Kidney (tissue), 14 donors: Measurements from ENCODE around the gene MYEF2. TPM values are rescaled to one million over a fixed set of nuclear protein-coding genes. Genes with fewer than 3 reads are reported as not detected.

Source experiments
- DNase-seq, 5 donors: peaks; one replicate each; pipeline ENCODE4 v3.0.0-alpha.2; 2013 to 2020
- FAIRE-seq: peaks from 2 replicates; lab custom pipeline; 2012; peaks lifted over from hg19 to GRCh38; lab: Jason Lieb, UNC
- H3K27ac ChIP-seq, 2 donors: one replicate each; pipeline ENCODE4 v1.7.0; 2013; ENCODE audit warnings: low read depth in 2 of 2, low read length in 2 of 2, inconsistent platforms in 1 of 2
- H3K27me3 ChIP-seq: one replicate; pipeline ENCODE4 v1.7.1; 2013; ENCODE audit warnings: low read length, inconsistent platforms; ENCODE audit not compliant: control insufficient read depth, insufficient read depth
- H3K36me3 ChIP-seq, 3 donors: one replicate each; pipeline versions ENCODE4 v1.7.0 to v1.7.1; 2013; ENCODE audit warnings: low read length in 3 of 3, control low read depth in 1 of 3, inconsistent platforms in 1 of 3; ENCODE audit not compliant: insufficient read depth in 3 of 3, control insufficient read depth in 2 of 3
- H3K4me1 ChIP-seq, 3 donors: one replicate each; pipeline versions ENCODE4 v1.7.0 to v1.7.1; 2013; ENCODE audit warnings: low read length in 3 of 3, inconsistent platforms in 1 of 3, low read depth in 1 of 3; ENCODE audit not compliant: control insufficient read depth in 2 of 3, insufficient read depth in 2 of 3
- H3K4me3 ChIP-seq, 3 donors: one replicate each; pipeline versions ENCODE4 v1.7.0 to v1.8.1; 2013; ENCODE audit warnings: low read length in 3 of 3, control low read depth in 1 of 3, inconsistent platforms in 1 of 3
- H3K9ac ChIP-seq, 3 donors: one replicate each; pipeline versions ENCODE4 v1.7.0 to v1.7.1; 2013; ENCODE audit warnings: low read length in 3 of 3, control low read depth in 1 of 3, inconsistent platforms in 1 of 3
- H3K9me3 ChIP-seq, 3 donors: one replicate each; pipeline versions ENCODE4 v1.7.0 to v1.7.1; 2013; ENCODE audit warnings: low read length in 3 of 3, control low read depth in 1 of 3, inconsistent platforms in 1 of 3; ENCODE audit not compliant: control insufficient read depth in 2 of 3, insufficient read depth in 1 of 3
- intact Hi-C: fragments of 100-400 bp; cut with DNase I; formaldehyde crosslinking; loops from one replicate; pipeline ENCODE4 v1.11.1; 2022
- polyA plus RNA-seq: library from polyadenylated mRNA; stranded (reverse); fragments of 350-450 nt; fragmentation: Illumina TruSeq; extraction: RNeasy Lipid Tissue Mini Kit (QIAGEN cat#74804); gene quantifications from one replicate; pipeline ENCODE4 v1.2.3, GENCODE V29; 2014; ENCODE audit warnings: low read depth, low replicate concordance; ENCODE audit not compliant: insufficient read depth
- total RNA-seq: library from RNA; stranded (reverse); fragmentation: NEBNext Ultra II Directional; extraction: Animal tissue kit (Norgen Biotek cat#: 25700); gene quantifications from one replicate; pipeline ENCODE4 v1.2.1, GENCODE V29; 2021
- TF ChIP-seq, protein P1 (sequence below): IDR thresholded peaks from 3 replicates; pipeline ENCODE4 v1.5.1; 2012; ENCODE audit warnings: mild to moderate bottlenecking, moderate library complexity, borderline replicate concordance; ENCODE audit not compliant: insufficient read depth; ENCODE audit errors: extremely low read depth
- donor health status: control.
- donor health status: control.
- donor health status: control.
- donor health status: control.
- donor health status: control.
- donor health status: DM: yes; HTN: yes; CAD: no.
- donor health status: Normal renal cell carcinoma (clear cell type).

The MYEF2 gene
- total and polyA plus RNA-seq, 2 donors from 2014 or later: 17.6 to 46.3 TPM

DNA sequence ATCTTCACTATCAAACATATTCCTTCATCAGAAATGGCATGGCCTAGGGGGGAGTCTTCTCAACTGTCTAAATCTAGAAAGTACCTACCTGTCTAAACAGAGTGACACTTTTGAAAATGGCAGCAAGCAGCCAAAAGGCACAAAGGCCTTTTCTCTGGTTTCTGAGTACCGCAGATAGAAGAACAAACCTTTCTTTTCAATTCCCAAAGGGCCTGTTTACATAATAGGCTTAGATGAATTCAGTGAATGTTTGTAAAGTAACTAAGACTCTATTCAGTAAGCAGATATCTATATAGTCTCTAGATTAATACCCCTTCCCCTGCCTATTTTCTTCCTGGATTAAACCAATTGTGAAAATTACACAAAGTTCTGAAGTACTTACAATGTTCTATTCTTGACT is 7.1 kb downstream of the MYEF2 start:
- H3K27ac ChIP-seq: no peak overlapping the region
- no peak for FAIRE-seq
- TF ChIP-seq, protein P1, sequence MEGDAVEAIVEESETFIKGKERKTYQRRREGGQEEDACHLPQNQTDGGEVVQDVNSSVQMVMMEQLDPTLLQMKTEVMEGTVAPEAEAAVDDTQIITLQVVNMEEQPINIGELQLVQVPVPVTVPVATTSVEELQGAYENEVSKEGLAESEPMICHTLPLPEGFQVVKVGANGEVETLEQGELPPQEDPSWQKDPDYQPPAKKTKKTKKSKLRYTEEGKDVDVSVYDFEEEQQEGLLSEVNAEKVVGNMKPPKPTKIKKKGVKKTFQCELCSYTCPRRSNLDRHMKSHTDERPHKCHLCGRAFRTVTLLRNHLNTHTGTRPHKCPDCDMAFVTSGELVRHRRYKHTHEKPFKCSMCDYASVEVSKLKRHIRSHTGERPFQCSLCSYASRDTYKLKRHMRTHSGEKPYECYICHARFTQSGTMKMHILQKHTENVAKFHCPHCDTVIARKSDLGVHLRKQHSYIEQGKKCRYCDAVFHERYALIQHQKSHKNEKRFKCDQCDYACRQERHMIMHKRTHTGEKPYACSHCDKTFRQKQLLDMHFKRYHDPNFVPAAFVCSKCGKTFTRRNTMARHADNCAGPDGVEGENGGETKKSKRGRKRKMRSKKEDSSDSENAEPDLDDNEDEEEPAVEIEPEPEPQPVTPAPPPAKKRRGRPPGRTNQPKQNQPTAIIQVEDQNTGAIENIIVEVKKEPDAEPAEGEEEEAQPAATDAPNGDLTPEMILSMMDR: no peak
- no peak overlapping the region for H3K9ac ChIP-seq
- no peaks in the 10 kb centered on the region for H3K27me3 ChIP-seq
- H3K36me3 ChIP-seq: no peaks in the 10 kb centered on the region
- no peak overlapping the region for H3K4me3 ChIP-seq
- no peaks in the 10 kb centered on the region for H3K9me3 ChIP-seq
- H3K4me1 ChIP-seq: no peaks in the 10 kb centered on the region
- DNase-seq: no peak
- intact Hi-C loops: no loop called here

DNA sequence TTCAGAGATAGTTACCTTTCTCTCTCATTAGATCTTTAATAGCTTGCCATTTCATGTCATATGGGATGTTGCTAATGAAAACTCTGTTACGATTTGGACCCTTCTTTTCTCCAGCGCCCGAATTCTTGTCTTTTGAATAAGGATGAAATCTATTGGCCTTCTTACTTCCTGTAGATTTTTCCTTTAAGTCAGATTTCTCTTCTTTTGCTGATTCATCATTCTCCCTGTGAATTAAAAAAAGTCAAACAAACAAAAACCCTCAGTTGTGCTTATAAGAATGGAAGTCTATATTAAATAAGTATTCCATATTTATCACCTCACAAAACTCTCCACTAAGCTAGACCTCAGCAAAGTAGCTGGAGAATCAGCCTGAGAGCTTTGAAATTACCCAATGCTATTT is 9.5 kb downstream of the MYEF2 start:
- no peak for FAIRE-seq
- Histone ChIP-seq H3K9ac (no peak overlapping the region), H3K9me3 (no peaks in the 10 kb centered on the region), H3K36me3 (peaks cover 0 to 6% (median 0%) of the 10 kb centered on the region in 3 donors), H3K27ac (no peak overlapping the region), H3K27me3 (no peaks in the 10 kb centered on the region), H3K4me3 (no peak overlapping the region), H3K4me1 (no peaks in the 10 kb centered on the region)
- no peak for DNase-seq
- intact Hi-C loops: no loop called here
- TF ChIP-seq, protein P1: no peak

GRCh38 chr15:48153526-48153925 is 24.6 kb downstream of the MYEF2 start:
- no peaks in the 10 kb centered on the region for H3K9me3 ChIP-seq
- no peak for DNase-seq
- H3K36me3 ChIP-seq: peaks cover 0 to 9% (median 0%) of the 10 kb centered on the region in 3 donors
- H3K9ac ChIP-seq: no peak overlapping the region
- no peak for FAIRE-seq
- TF ChIP-seq, protein P1: no peak
- H3K4me1 ChIP-seq: peaks cover 0 to 6% (median 0%) of the 10 kb centered on the region in 3 donors
- no peak overlapping the region for H3K4me3 ChIP-seq
- intact Hi-C loops: no loop called here
- H3K27ac ChIP-seq: no peak overlapping the region
- no peaks in the 10 kb centered on the region for H3K27me3 ChIP-seq

GRCh38 chr15:48149858-48150257 is 28.2 kb downstream of the MYEF2 start:
- peaks cover 0 to 6% (median 0%) of the 10 kb centered on the region in 3 donors for H3K4me1 ChIP-seq
- no peak overlapping the region for H3K9ac ChIP-seq
- FAIRE-seq: no peak

More at GRCh38 chr15:48149858-48150257, 28.2 kb downstream of the MYEF2 start:
- no peak for DNase-seq
- intact Hi-C loops: no loop called here
- no peaks in the 10 kb centered on the region for H3K27me3 ChIP-seq
- TF ChIP-seq, protein P1: no peak
- H3K27ac ChIP-seq: no peak overlapping the region
- peaks cover 0 to 9% (median 2%) of the 10 kb centered on the region in 3 donors for H3K36me3 ChIP-seq
- H3K9me3 ChIP-seq: no peaks in the 10 kb centered on the region
- no peak overlapping the region for H3K4me3 ChIP-seq
